Ascending aorta (tissue), 2 donors: Measurements from ENCODE around the gene ANO4. TPM values are rescaled to one million over a fixed set of nuclear protein-coding genes. Genes with fewer than 3 reads are reported as not detected.

Source experiments
- DNase-seq, 2 donors: peaks; one replicate each; pipeline ENCODE4 v3.0.0-alpha.2; 2019; ENCODE audit warnings: low spot score in 2 of 2
- H3K27ac ChIP-seq, 2 donors: fragments of 200-600 bp; sonication (generic); one replicate each; pipeline ENCODE4 v1.5.1; 2016 to 2017; ENCODE audit warnings: mild to moderate bottlenecking in 1 of 2
- H3K27me3 ChIP-seq: fragments of 200-600 bp; sonication (generic); one replicate; pipeline ENCODE4 v1.5.1; 2017
- H3K36me3 ChIP-seq, 2 donors: fragments of 200-600 bp; sonication (generic); one replicate each; pipeline ENCODE4 v1.5.1; 2016
- H3K4me1 ChIP-seq, 2 donors: fragments of 200-600 bp; sonication (generic); one replicate each; pipeline ENCODE4 v1.5.1; 2016 to 2017; ENCODE audit warnings: mild to moderate bottlenecking in 1 of 2
- H3K4me3 ChIP-seq, 2 donors: fragments of 200-600 bp; sonication (generic); one replicate each; pipeline ENCODE4 v1.5.1; 2016 to 2017; ENCODE audit warnings: mild to moderate bottlenecking in 1 of 2
- H3K9me3 ChIP-seq, 2 donors: fragments of 200-600 bp; sonication (generic); one replicate each; pipeline ENCODE4 v1.5.1; 2016
- intact Hi-C: fragments of 100-400 bp; cut with DNase I; formaldehyde crosslinking; loops from one replicate; pipeline ENCODE4 v1.15.1; 2023
- total RNA-seq: library from RNA; depleted of rRNA; stranded (reverse); fragments of >200 nt; gene quantifications from one replicate; pipeline ENCODE4 v1.1.0, GENCODE V29; 2016
- TF ChIP-seq, protein P1 (sequence below), 3 experiments: fragments of 200-600 bp in 2 of 3; fragments of 450-650 bp in 1 of 3; sonication (generic) in 2 of 3; IDR thresholded peaks; one replicate each; pipeline ENCODE4 v1.5.1; 2016 to 2019; ENCODE audit warnings: antibody characterized with exemption in 3 of 3, mild to moderate bottlenecking in 1 of 3, moderate library complexity in 1 of 3

The ANO4 gene
- total RNA-seq, 1 donor from 2014 or later, result 0.11 TPM

DNA sequence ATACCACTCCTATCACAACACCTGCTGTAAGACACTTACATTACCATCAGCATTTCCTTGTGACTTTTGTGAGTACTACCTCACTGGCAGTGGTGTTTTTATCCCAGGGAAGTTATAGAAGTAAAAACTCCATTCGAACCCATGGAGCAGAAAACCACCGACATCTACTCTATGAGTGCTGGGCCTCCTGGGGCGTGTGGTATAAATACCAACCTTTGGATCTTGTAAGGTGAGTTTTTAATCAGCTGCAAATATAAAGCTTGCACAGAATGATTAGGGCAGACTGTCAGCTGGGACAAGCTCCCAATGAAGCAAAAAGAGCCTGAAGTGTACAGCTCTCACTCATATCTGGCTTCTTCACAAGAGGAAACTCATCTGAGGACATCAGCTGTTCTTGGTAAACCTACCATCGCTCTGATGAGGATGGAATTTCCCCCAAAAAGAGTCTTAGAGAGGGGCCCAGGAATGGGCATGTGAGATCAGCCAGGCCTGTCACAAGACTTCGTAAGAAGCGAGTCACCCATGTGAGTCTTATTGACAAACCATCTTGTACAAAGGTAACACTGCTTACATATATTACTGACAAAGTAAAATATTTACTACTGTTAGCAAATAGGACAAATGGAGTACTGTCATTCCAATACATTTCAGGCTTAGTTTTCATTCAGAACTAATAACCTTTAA lies 245.4 kb downstream of the ANO4 start:
- Histone ChIP-seq H3K27me3 (no peaks in the 10 kb centered on the region), H3K27ac (no peak overlapping the region), H3K4me1 (no peaks in the 10 kb centered on the region), H3K9me3 (no peaks in the 10 kb centered on the region), H3K4me3 (no peak overlapping the region), H3K36me3 (no peaks in the 10 kb centered on the region)
- DNase-seq, result no peak
- intact Hi-C loops, result no loop called here
- TF ChIP-seq, protein P1, sequence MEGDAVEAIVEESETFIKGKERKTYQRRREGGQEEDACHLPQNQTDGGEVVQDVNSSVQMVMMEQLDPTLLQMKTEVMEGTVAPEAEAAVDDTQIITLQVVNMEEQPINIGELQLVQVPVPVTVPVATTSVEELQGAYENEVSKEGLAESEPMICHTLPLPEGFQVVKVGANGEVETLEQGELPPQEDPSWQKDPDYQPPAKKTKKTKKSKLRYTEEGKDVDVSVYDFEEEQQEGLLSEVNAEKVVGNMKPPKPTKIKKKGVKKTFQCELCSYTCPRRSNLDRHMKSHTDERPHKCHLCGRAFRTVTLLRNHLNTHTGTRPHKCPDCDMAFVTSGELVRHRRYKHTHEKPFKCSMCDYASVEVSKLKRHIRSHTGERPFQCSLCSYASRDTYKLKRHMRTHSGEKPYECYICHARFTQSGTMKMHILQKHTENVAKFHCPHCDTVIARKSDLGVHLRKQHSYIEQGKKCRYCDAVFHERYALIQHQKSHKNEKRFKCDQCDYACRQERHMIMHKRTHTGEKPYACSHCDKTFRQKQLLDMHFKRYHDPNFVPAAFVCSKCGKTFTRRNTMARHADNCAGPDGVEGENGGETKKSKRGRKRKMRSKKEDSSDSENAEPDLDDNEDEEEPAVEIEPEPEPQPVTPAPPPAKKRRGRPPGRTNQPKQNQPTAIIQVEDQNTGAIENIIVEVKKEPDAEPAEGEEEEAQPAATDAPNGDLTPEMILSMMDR (IDR thresholded peaks at IDR 0.05), result no peak

DNA sequence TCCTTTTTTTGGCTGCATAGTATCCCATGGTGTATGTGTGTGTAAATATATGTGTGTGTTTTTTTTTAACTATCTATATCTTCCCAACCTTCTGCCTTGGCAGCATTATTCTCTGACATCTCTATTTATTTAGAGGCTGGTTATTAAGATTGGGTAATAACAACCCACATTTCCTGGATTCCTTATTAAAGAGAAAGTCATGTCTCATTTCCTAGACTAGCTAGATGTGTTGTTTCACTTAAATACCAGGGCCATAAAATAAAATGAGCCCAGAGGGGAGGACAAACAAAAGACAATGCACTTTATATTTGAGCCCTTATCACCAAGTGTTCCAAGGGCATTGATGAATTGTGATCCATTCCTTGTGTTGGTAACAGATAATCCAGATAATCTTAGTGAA lies 246.4 kb downstream of the ANO4 start:
- no peaks in the 10 kb centered on the region for H3K9me3 ChIP-seq
- no peak overlapping the region for H3K27ac ChIP-seq
- H3K27me3 ChIP-seq, result no peaks in the 10 kb centered on the region
- H3K4me3 ChIP-seq, result no peak overlapping the region
- H3K4me1 ChIP-seq, result no peaks in the 10 kb centered on the region
- intact Hi-C loops, result no loop called here
- DNase-seq, result no peak
- H3K36me3 ChIP-seq, result no peaks in the 10 kb centered on the region
- TF ChIP-seq, protein P1 (IDR thresholded peaks at IDR 0.05), result no peak

DNA sequence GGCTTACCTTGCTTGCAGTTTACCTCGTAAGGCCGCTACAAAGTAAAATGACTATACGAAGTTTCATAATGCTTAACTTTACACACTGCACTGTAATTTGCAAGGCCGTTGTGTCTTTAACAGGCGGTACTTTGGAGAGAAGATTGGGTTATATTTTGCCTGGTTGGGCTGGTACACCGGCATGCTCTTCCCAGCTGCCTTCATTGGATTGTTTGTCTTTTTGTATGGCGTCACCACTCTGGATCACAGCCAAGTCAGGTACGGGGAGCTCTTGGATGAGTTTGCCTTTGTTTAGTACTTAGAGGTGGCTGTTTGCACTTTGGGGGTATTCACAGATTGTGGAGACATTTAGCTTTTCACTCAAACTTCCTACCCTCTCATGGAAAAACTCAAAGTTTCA lies 247.6 kb downstream of the ANO4 start:
- Histone ChIP-seq H3K9me3 (no peaks in the 10 kb centered on the region), H3K27me3 (no peaks in the 10 kb centered on the region), H3K27ac (no peak overlapping the region), H3K36me3 (no peaks in the 10 kb centered on the region), H3K4me3 (no peak overlapping the region), H3K4me1 (no peaks in the 10 kb centered on the region)
- TF ChIP-seq, protein P1 (IDR thresholded peaks at IDR 0.05), result no peak
- DNase-seq, result no peak
- intact Hi-C loops, result no loop called here

DNA sequence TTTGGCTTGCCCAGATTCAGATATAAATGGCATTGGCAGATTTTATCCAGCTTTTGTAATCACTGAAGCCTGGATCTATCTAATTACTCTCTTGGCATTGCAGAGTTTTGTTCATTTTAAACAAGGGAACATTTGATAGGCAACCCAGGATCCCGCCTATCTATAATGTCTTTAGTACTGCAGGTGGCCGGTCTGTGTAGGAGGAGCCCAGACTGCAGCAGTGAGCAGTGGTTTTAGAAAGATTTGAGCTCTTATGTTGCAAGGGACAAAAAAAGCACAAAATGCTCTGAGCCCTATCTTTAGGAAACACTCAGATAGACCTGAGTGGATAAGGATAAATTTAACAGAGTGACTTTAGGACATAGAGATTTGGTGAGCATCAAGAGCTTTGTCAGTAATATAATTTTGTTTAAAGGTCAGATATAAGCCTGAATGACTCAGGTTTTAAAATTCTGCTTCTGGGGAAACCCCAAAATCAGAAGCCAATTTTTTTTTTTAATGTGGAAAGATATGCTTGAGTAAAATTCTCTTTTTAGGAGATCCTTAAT lies 250.0 kb downstream of the ANO4 start:
- no peak overlapping the region for H3K27ac ChIP-seq
- intact Hi-C loops, result no loop called here
- TF ChIP-seq, protein P1 (IDR thresholded peaks at IDR 0.05), result no peak

DNA sequence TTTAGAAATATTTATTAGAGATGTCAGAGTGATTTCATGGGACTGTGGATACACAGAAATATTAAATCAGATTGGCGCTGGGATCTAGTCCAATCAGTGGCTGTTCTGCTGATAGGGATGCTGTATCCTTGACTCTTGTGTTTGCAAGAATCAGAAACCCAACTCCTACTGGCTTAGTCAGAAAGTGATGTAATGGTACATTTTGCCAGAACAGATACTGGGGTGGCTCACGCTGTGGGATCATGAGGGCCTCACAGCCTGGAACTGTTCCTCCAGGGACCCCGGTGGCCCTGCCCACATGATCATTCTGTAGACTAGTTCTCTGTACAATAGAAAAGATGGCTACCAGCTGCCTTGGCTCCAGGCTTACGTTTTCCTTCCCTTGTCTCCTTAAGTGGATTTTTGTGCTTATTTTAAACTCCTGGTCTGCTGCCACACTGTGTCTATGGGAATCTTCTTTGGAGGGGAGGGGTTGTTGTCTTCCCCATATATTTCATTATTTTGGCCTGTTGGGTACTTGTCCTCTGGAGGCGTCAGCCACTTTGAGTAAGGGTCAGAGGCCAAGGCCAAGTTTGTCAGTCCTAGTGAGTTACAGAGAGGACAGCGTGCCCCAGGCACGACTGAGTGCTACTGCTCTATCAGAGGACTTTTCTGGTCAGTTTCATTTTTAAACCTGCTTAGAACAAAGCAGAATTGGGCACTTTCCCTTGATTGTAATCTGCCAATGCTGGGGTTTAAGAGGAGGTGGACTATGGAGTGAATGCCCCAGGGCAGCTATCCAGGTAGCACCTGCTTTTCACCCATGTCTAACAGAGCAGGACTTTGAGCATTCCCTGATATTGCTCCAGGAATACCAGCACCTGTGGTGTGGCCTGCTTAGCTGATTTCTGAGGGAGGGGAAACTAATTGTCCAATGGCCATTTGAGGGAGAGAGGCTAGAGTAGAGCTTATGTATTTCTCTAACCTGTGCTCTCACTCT lies 251.2 kb downstream of the ANO4 start:
- H3K27ac ChIP-seq, result no peak overlapping the region
- H3K36me3 ChIP-seq, result no peaks in the 10 kb centered on the region
- intact Hi-C loops, result no loop called here
- no peaks in the 10 kb centered on the region for H3K4me1 ChIP-seq
- no peaks in the 10 kb centered on the region for H3K9me3 ChIP-seq
- H3K27me3 ChIP-seq, result no peaks in the 10 kb centered on the region
- TF ChIP-seq, protein P1 (IDR thresholded peaks at IDR 0.05), result no peak
- DNase-seq, result no peak
- H3K4me3 ChIP-seq, result no peak overlapping the region

More for the DNA sequence above, 250.0 kb downstream of the ANO4 start:
- DNase-seq, result no peak
- Histone ChIP-seq H3K36me3 (no peaks in the 10 kb centered on the region), H3K4me1 (no peaks in the 10 kb centered on the region), H3K9me3 (no peaks in the 10 kb centered on the region), H3K4me3 (no peak overlapping the region), H3K27me3 (no peaks in the 10 kb centered on the region)
